GM10847 (cell line): ENCODE measurements around the gene ATXN1.

Experiments
- POLR2A ChIP-seq: IDR thresholded peaks from 2 replicates; pipeline ENCODE4 v1.6.1; 2011; ENCODE audit not compliant: insufficient read length; ENCODE audit errors: extremely low read depth

ATXN1 gene

GRCh38 chr6:16706911-16707783 lies 54.1 kb downstream of the ATXN1 start:
- TF ChIP-seq POLR2A = no peak

GRCh38 chr6:16706029-16706428 lies 55.2 kb downstream of the ATXN1 start:
- TF ChIP-seq POLR2A = no peak

GRCh38 chr6:16705081-16705993 lies 55.9 kb downstream of the ATXN1 start:
- no peak for TF ChIP-seq POLR2A

GRCh38 chr6:16704401-16705045 lies 56.7 kb downstream of the ATXN1 start:
- TF ChIP-seq POLR2A = no peak

GRCh38 chr6:16700916-16701234 lies 60.4 kb downstream of the ATXN1 start:
- TF ChIP-seq POLR2A = no peak

- TF ChIP-seq POLR2A = no peak
Measured at GRCh38 chr6:16700202-16700915, 60.9 kb downstream of the ATXN1 start.

GRCh38 chr6:16698997-16699868 lies 62.0 kb downstream of the ATXN1 start:
- TF ChIP-seq POLR2A = no peak

GRCh38 chr6:16698162-16698533 lies 63.1 kb downstream of the ATXN1 start:
- TF ChIP-seq POLR2A = no peak

GRCh38 chr6:16697437-16698161 lies 63.7 kb downstream of the ATXN1 start:
- no peak for TF ChIP-seq POLR2A

- no peak for TF ChIP-seq POLR2A
Measured at GRCh38 chr6:16696496-16696895, 64.8 kb downstream of the ATXN1 start.

- no peak for TF ChIP-seq POLR2A
Measured at GRCh38 chr6:16694781-16695578, 66.3 kb downstream of the ATXN1 start.

- no peak for TF ChIP-seq POLR2A
Measured at GRCh38 chr6:16691324-16691723, 69.9 kb downstream of the ATXN1 start.

- no peak for TF ChIP-seq POLR2A
Measured at GRCh38 chr6:16690608-16691142, 70.6 kb downstream of the ATXN1 start.
